GM23338 (cell line): ENCODE data around the gene ITGA8. TPM values are rescaled to one million over a fixed set of nuclear protein-coding genes. Genes with fewer than 3 reads are reported as not detected.

Experiments
- ATAC-seq: fragments of 200-7000 bp; cut with Tn5 transposase; 3 replicates; pipeline ENCODE4 v1.9.1; 2020
- DNase-seq: peaks from one replicate; pipeline ENCODE4 v3.0.0-alpha.2; 2015; ENCODE audit warnings: low spot score
- H2AFZ ChIP-seq: fragments of 200-600 bp; sonication (generic); 2 replicates; pipeline ENCODE4 v1.8.0; 2016; ENCODE audit warnings: antibody characterized with exemption, mild to moderate bottlenecking, moderate library complexity
- H3F3A ChIP-seq: fragments of 200-600 bp; sonication (generic); replicated peaks from 2 replicates; pipeline ENCODE4 v1.8.0; 2017; ENCODE audit warnings: antibody characterized with exemption, mixed run types, low read depth
- H3K27ac ChIP-seq: fragments of 200-600 bp; sonication (generic); 2 replicates; pipeline ENCODE4 v1.6.1; 2016; ENCODE audit warnings: low read depth
- H3K27me3 ChIP-seq: fragments of 200-600 bp; sonication (generic); 2 replicates; pipeline ENCODE4 v1.8.0; 2016; ENCODE audit warnings: mild to moderate bottlenecking, mixed run types, moderate library complexity; ENCODE audit not compliant: insufficient read depth
- H3K36me3 ChIP-seq: fragments of 200-600 bp; sonication (generic); 2 replicates; pipeline ENCODE4 v1.8.0; 2016; ENCODE audit warnings: mild to moderate bottlenecking; ENCODE audit not compliant: insufficient read depth
- H3K4me1 ChIP-seq: fragments of 200-600 bp; sonication (generic); 2 replicates; pipeline ENCODE4 v1.8.0; 2016; ENCODE audit warnings: mild to moderate bottlenecking, moderate library complexity; ENCODE audit not compliant: insufficient read depth
- H3K4me2 ChIP-seq: fragments of 200-600 bp; sonication (generic); 2 replicates; pipeline ENCODE4 v1.7.1; 2017; ENCODE audit warnings: mixed run types
- H3K4me3 ChIP-seq: fragments of 200-600 bp; sonication (generic); 2 replicates; pipeline ENCODE4 v1.6.1; 2016; ENCODE audit warnings: mixed run types
- H3K79me2 ChIP-seq: fragments of 200-600 bp; sonication (generic); replicated peaks from 2 replicates; pipeline ENCODE4 v1.8.0; 2017; ENCODE audit warnings: mild to moderate bottlenecking; ENCODE audit not compliant: insufficient read depth
- H3K9me2 ChIP-seq: fragments of 200-600 bp; sonication (generic); 2 replicates; pipeline ENCODE4 v1.8.0; 2017; ENCODE audit not compliant: insufficient read depth
- H4K20me1 ChIP-seq: fragments of 200-600 bp; sonication (generic); replicated peaks from 2 replicates; pipeline ENCODE4 v1.8.0; 2017; ENCODE audit warnings: mild to moderate bottlenecking; ENCODE audit not compliant: insufficient read depth
- H3K27ac Mint-ChIP-seq: 2 replicates; pipeline ENCODE4 v1.8.0; 2020; ENCODE audit warnings: inconsistent platforms, mild to moderate bottlenecking, moderate library complexity, mixed read lengths
- H3K27me3 Mint-ChIP-seq: 3 replicates; pipeline ENCODE4 v1.8.0; 2022; ENCODE audit warnings: low read depth, mild to moderate bottlenecking, moderate library complexity, mixed read lengths, inconsistent platforms; ENCODE audit not compliant: insufficient read depth, poor library complexity
- H3K36me3 Mint-ChIP-seq: 3 replicates; pipeline ENCODE4 v1.8.0; 2021; ENCODE audit warnings: low read depth, mild to moderate bottlenecking, inconsistent platforms, moderate library complexity, mixed read lengths
- H3K4me1 Mint-ChIP-seq: 3 replicates; pipeline ENCODE4 v1.8.0; 2020; ENCODE audit warnings: mild to moderate bottlenecking, inconsistent platforms, mixed read lengths
- H3K4me3 Mint-ChIP-seq: 3 replicates; pipeline ENCODE4 v1.8.0; 2021; ENCODE audit warnings: moderate library complexity, mild to moderate bottlenecking, inconsistent platforms, mixed read lengths
- H3K9me3 Mint-ChIP-seq: 3 replicates; pipeline ENCODE4 v1.8.0; 2020; ENCODE audit warnings: moderate library complexity, mild to moderate bottlenecking, inconsistent platforms, mixed read lengths
- CREB1 ChIP-seq: fragments of 250-450 bp; sonication (Bioruptor Pico); IDR thresholded peaks from 2 replicates; pipeline ENCODE4 v1.5.0; 2020; ENCODE audit warnings: low read depth, mild to moderate bottlenecking, moderate library complexity
- EZH2phosphoT487 ChIP-seq: fragments of 200-600 bp; sonication (generic); IDR thresholded peaks from one replicate; pipeline ENCODE4 v1.8.1; 2018; ENCODE audit warnings: antibody characterized with exemption; ENCODE audit not compliant: unreplicated experiment
- NANOG ChIP-seq: IDR thresholded peaks from 2 replicates; pipeline ENCODE4 v1.6.1; 2016; ENCODE audit warnings: antibody characterized with exemption, borderline replicate concordance
- STAT1 ChIP-seq: IDR thresholded peaks from one replicate; pipeline ENCODE4 v1.6.1; 2016; ENCODE audit warnings: antibody characterized with exemption; ENCODE audit not compliant: unreplicated experiment
- ZNF114 ChIP-seq: fragments of 250-450 bp; sonication (Bioruptor Pico); IDR thresholded peaks from 2 replicates; pipeline ENCODE4 v1.5.0; 2020; ENCODE audit warnings: mild to moderate bottlenecking, moderate library complexity
- ZNF331 ChIP-seq: fragments of 250-450 bp; sonication (Bioruptor Pico); IDR thresholded peaks from 2 replicates; pipeline ENCODE4 v1.5.0; 2020; ENCODE audit warnings: low read depth, mild to moderate bottlenecking, moderate library complexity
- polyA plus RNA-seq: library from polyadenylated mRNA; unstranded; fragments of >200 nt; fragmentation: Nextera tagmentation; extraction: Ambion mirVana; gene quantifications from 2 replicates; pipeline ENCODE4 v1.2.1, GENCODE V29; 2016
- total RNA-seq: library from RNA; depleted of rRNA; stranded (reverse); fragments of >200 nt; shearing (Covaris generic); gene quantifications from 2 replicates; pipeline ENCODE4 v1.2.3, GENCODE V29; 2014
- TF ChIP-seq, protein P1 (sequence below): IDR thresholded peaks from one replicate; pipeline ENCODE4 v1.6.1; 2018; ENCODE audit warnings: antibody characterized with exemption; ENCODE audit not compliant: unreplicated experiment
- TF ChIP-seq, protein P2 (sequence below): IDR thresholded peaks from 2 replicates; pipeline ENCODE4 v1.6.1; 2016; ENCODE audit warnings: antibody characterized with exemption
- TF ChIP-seq, protein P3 (sequence below), 2 experiments: fragments of 200-600 bp in 1 of 2; sonication (generic) in 1 of 2; conservative IDR thresholded peaks; 2 replicates each; pipeline versions ENCODE4 v1.5.1 to v1.6.1; 2016 to 2017; ENCODE audit warnings: antibody characterized with exemption in 2 of 2, low read depth in 2 of 2, mild to moderate bottlenecking in 2 of 2, moderate library complexity in 1 of 2

The ITGA8 gene
- total and polyA plus RNA-seq, 2 experiments from 2014 or later: not detected

DNA sequence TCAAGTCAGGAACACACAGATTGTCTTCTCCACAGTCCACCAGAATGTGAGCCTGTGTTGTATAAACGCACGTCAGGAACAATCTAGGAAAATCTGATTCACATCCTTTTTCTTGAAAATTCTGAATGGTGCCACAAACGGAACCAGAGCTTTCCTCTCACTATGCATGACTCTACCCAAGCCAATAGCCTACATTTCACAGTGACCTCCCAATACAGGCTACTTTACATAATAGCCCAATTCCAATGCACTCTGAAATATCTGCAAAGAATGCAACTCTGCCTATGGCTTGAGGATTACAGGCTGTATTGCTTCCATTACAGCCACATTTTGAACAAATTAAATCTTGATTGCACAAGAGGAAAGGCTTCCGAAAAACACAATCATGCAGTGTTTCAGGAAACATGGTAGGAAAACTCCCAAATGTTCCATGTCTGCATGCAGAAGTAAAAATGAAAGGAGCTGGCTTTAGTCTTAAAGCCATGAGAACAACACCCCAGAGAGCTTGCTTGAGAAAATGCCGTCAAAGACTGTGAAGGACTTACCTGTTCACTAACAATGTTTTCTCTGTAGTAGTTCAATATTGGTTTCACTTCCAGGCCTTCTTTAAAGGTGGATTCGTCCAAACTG, 113.9 kb downstream of the ITGA8 start:
- Histone ChIP-seq H3F3A (no peaks in the 10 kb centered on the region), H3K27ac (no peak overlapping the region), H3K27me3 (no peaks in the 10 kb centered on the region), H3K9me2 (no peaks in the 10 kb centered on the region), H3K79me2 (no peaks in the 10 kb centered on the region), H3K4me1 (no peaks in the 10 kb centered on the region), H3K4me2 (no peak overlapping the region), H3K36me3 (no peaks in the 10 kb centered on the region), H2AFZ (no peak overlapping the region), H4K20me1 (no peaks in the 10 kb centered on the region), H3K4me3 (no peak overlapping the region)
- no peak for ATAC-seq
- no peak for DNase-seq
- Mint-ChIP-seq H3K9me3 (no peaks in the 10 kb centered on the region), H3K27me3 (no peaks in the 10 kb centered on the region), H3K4me1 (no peaks in the 10 kb centered on the region), H3K4me3 (no peak overlapping the region), H3K36me3 (no peaks in the 10 kb centered on the region), H3K27ac (no peak overlapping the region)
- TF ChIP-seq, protein P1, sequence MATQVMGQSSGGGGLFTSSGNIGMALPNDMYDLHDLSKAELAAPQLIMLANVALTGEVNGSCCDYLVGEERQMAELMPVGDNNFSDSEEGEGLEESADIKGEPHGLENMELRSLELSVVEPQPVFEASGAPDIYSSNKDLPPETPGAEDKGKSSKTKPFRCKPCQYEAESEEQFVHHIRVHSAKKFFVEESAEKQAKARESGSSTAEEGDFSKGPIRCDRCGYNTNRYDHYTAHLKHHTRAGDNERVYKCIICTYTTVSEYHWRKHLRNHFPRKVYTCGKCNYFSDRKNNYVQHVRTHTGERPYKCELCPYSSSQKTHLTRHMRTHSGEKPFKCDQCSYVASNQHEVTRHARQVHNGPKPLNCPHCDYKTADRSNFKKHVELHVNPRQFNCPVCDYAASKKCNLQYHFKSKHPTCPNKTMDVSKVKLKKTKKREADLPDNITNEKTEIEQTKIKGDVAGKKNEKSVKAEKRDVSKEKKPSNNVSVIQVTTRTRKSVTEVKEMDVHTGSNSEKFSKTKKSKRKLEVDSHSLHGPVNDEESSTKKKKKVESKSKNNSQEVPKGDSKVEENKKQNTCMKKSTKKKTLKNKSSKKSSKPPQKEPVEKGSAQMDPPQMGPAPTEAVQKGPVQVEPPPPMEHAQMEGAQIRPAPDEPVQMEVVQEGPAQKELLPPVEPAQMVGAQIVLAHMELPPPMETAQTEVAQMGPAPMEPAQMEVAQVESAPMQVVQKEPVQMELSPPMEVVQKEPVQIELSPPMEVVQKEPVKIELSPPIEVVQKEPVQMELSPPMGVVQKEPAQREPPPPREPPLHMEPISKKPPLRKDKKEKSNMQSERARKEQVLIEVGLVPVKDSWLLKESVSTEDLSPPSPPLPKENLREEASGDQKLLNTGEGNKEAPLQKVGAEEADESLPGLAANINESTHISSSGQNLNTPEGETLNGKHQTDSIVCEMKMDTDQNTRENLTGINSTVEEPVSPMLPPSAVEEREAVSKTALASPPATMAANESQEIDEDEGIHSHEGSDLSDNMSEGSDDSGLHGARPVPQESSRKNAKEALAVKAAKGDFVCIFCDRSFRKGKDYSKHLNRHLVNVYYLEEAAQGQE: no peak
- TF ChIP-seq CREB1 (CRISPR knock-in tag) (no peak), EZH2phosphoT487 (no peak), NANOG (no peak), STAT1 (no peak), ZNF331 (CRISPR knock-in tag) (no peak), ZNF114 (CRISPR knock-in tag) (no peak)
- TF ChIP-seq, protein P2, sequence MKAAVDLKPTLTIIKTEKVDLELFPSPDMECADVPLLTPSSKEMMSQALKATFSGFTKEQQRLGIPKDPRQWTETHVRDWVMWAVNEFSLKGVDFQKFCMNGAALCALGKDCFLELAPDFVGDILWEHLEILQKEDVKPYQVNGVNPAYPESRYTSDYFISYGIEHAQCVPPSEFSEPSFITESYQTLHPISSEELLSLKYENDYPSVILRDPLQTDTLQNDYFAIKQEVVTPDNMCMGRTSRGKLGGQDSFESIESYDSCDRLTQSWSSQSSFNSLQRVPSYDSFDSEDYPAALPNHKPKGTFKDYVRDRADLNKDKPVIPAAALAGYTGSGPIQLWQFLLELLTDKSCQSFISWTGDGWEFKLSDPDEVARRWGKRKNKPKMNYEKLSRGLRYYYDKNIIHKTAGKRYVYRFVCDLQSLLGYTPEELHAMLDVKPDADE: no peak
- TF ChIP-seq, protein P3, sequence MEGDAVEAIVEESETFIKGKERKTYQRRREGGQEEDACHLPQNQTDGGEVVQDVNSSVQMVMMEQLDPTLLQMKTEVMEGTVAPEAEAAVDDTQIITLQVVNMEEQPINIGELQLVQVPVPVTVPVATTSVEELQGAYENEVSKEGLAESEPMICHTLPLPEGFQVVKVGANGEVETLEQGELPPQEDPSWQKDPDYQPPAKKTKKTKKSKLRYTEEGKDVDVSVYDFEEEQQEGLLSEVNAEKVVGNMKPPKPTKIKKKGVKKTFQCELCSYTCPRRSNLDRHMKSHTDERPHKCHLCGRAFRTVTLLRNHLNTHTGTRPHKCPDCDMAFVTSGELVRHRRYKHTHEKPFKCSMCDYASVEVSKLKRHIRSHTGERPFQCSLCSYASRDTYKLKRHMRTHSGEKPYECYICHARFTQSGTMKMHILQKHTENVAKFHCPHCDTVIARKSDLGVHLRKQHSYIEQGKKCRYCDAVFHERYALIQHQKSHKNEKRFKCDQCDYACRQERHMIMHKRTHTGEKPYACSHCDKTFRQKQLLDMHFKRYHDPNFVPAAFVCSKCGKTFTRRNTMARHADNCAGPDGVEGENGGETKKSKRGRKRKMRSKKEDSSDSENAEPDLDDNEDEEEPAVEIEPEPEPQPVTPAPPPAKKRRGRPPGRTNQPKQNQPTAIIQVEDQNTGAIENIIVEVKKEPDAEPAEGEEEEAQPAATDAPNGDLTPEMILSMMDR (conservative IDR thresholded peaks at IDR 0.05; ENCODE audit: low read depth in 2 of 2): no peak
